Measurements from ENCODE around the gene EIF2AK2.

Gene EIF2AK2

GRCh38 chr2:37203708-37204107 lies 46.9 kb upstream of the EIF2AK2 start:
- ATAC-seq, result no peak
- TF ChIP-seq OSR1 (CRISPR knock-in tag; IDR thresholded peaks at IDR 0.05) (no peak), SNAI2 (CRISPR knock-in tag; IDR thresholded peaks at IDR 0.05) (peak; percentile 48; the same call in 1 of the 2 replicates), ZNF8 (CRISPR knock-in tag; IDR thresholded peaks at IDR 0.05) (peak; percentile 100)

DNA sequence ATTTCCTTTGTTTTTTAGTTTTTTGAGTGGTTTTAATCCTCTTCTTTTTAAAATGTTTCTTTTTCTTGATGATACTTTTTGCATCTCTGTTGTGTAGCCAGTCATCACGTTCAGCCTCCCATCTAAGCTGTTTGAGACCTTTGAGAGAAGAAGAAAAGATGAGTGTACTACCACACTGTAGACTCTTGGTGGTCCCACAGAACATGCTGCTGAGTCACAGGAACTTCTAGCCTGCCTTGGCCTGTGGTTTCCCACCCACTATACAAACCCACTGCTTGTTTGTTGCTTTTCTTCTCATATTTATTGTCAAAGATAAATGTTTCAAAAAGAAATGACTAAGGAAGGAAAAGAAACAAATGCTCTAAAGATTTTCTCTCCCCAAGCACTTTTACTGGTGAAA lies 45.0 kb upstream of the EIF2AK2 start:
- ATAC-seq, result no peak
- TF ChIP-seq ISL1 (CRISPR knock-in tag; IDR thresholded peaks at IDR 0.05) (no peak), ZFP30 (CRISPR knock-in tag; IDR thresholded peaks at IDR 0.05) (no peak), ARNTL (CRISPR knock-in tag; IDR thresholded peaks at IDR 0.05; ENCODE audit: borderline replicate concordance, low read depth) (no peak), RARB (CRISPR knock-in tag; IDR thresholded peaks at IDR 0.05) (no peak), CSRNP3 (CRISPR knock-in tag; IDR thresholded peaks at IDR 0.05) (no peak), BACH2 (CRISPR knock-in tag; IDR thresholded peaks at IDR 0.05; ENCODE audit: borderline replicate concordance) (no peak), ZNF70 (CRISPR knock-in tag; IDR thresholded peaks at IDR 0.05) (no peak), ZNF565 (CRISPR knock-in tag; conservative IDR thresholded peaks at IDR 0.05; ENCODE audit: low read depth) (no peak), PATZ1 (CRISPR knock-in tag; IDR thresholded peaks at IDR 0.05; ENCODE audit: borderline replicate concordance) (no peak), OSR1 (CRISPR knock-in tag; IDR thresholded peaks at IDR 0.05) (no peak), ZFP3 (CRISPR knock-in tag; IDR thresholded peaks at IDR 0.05) (no peak), ZC3H10 (CRISPR knock-in tag; IDR thresholded peaks at IDR 0.05) (no peak), PPARA (CRISPR knock-in tag; IDR thresholded peaks at IDR 0.05; ENCODE audit: borderline replicate concordance) (no peak), ZNF8 (CRISPR knock-in tag; IDR thresholded peaks at IDR 0.05) (no peak), GLIS3 (CRISPR knock-in tag; IDR thresholded peaks at IDR 0.05) (no peak), CSDC2 (CRISPR knock-in tag; IDR thresholded peaks at IDR 0.05) (no peak), TOX (CRISPR knock-in tag; IDR thresholded peaks at IDR 0.05; ENCODE audit: borderline replicate concordance) (no peak)
- TF ChIP-seq, protein P1, sequence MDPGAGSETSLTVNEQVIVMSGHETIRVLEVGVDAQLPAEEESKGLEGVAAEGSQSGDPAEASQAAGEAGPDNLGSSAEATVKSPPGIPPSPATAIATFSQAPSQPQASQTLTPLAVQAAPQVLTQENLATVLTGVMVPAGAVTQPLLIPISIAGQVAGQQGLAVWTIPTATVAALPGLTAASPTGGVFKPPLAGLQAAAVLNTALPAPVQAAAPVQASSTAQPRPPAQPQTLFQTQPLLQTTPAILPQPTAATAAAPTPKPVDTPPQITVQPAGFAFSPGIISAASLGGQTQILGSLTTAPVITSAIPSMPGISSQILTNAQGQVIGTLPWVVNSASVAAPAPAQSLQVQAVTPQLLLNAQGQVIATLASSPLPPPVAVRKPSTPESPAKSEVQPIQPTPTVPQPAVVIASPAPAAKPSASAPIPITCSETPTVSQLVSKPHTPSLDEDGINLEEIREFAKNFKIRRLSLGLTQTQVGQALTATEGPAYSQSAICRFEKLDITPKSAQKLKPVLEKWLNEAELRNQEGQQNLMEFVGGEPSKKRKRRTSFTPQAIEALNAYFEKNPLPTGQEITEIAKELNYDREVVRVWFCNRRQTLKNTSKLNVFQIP (CRISPR knock-in tag; IDR thresholded peaks at IDR 0.05; ENCODE audit: borderline replicate concordance, low read depth), result no peak
- TF ChIP-seq, protein P2, sequence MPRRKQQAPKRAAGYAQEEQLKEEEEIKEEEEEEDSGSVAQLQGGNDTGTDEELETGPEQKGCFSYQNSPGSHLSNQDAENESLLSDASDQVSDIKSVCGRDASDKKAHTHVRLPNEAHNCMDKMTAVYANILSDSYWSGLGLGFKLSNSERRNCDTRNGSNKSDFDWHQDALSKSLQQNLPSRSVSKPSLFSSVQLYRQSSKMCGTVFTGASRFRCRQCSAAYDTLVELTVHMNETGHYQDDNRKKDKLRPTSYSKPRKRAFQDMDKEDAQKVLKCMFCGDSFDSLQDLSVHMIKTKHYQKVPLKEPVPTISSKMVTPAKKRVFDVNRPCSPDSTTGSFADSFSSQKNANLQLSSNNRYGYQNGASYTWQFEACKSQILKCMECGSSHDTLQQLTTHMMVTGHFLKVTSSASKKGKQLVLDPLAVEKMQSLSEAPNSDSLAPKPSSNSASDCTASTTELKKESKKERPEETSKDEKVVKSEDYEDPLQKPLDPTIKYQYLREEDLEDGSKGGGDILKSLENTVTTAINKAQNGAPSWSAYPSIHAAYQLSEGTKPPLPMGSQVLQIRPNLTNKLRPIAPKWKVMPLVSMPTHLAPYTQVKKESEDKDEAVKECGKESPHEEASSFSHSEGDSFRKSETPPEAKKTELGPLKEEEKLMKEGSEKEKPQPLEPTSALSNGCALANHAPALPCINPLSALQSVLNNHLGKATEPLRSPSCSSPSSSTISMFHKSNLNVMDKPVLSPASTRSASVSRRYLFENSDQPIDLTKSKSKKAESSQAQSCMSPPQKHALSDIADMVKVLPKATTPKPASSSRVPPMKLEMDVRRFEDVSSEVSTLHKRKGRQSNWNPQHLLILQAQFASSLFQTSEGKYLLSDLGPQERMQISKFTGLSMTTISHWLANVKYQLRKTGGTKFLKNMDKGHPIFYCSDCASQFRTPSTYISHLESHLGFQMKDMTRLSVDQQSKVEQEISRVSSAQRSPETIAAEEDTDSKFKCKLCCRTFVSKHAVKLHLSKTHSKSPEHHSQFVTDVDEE (CRISPR knock-in tag; IDR thresholded peaks at IDR 0.05), result no peak
- TF ChIP-seq, protein P3, sequence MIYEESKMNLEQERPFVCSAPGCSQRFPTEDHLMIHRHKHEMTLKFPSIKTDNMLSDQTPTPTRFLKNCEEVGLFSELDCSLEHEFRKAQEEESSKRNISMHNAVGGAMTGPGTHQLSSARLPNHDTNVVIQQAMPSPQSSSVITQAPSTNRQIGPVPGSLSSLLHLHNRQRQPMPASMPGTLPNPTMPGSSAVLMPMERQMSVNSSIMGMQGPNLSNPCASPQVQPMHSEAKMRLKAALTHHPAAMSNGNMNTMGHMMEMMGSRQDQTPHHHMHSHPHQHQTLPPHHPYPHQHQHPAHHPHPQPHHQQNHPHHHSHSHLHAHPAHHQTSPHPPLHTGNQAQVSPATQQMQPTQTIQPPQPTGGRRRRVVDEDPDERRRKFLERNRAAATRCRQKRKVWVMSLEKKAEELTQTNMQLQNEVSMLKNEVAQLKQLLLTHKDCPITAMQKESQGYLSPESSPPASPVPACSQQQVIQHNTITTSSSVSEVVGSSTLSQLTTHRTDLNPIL (CRISPR knock-in tag; IDR thresholded peaks at IDR 0.05; ENCODE audit: low read depth), result no peak

GRCh38 chr2:37201208-37201607 lies 44.4 kb upstream of the EIF2AK2 start:
- no peak for ATAC-seq
- no peak for TF ChIP-seq TOX (CRISPR knock-in tag; IDR thresholded peaks at IDR 0.05; ENCODE audit: borderline replicate concordance)
- no peak for TF ChIP-seq CSRNP3 (CRISPR knock-in tag; IDR thresholded peaks at IDR 0.05)
- TF ChIP-seq ZNF8 (CRISPR knock-in tag; IDR thresholded peaks at IDR 0.05), result no peak
- no peak for TF ChIP-seq ZFP30 (CRISPR knock-in tag; IDR thresholded peaks at IDR 0.05)
- TF ChIP-seq SNAI2 (CRISPR knock-in tag; IDR thresholded peaks at IDR 0.05), result no peak
- no peak for TF ChIP-seq OSR1 (CRISPR knock-in tag; IDR thresholded peaks at IDR 0.05)
